Ectodermal cell (in vitro differentiated cells): ENCODE measurements around the gene NHSL2.

Source experiments
- H3K27ac ChIP-seq: 2 replicates; pipeline ENCODE4 v1.7.0; 2013; ENCODE audit warnings: mild to moderate bottlenecking, low read depth, low read length; ENCODE audit not compliant: insufficient read depth, poor library complexity, severe bottlenecking
- H3K27me3 ChIP-seq: 2 replicates; pipeline ENCODE4 v1.7.0; 2013; ENCODE audit warnings: mild to moderate bottlenecking, low read length; ENCODE audit not compliant: insufficient read depth, control insufficient read depth, poor library complexity, severe bottlenecking
- H3K36me3 ChIP-seq: one replicate; pipeline ENCODE4 v1.7.0; 2013; ENCODE audit warnings: low read length; ENCODE audit not compliant: control insufficient read depth, insufficient read depth
- H3K4me1 ChIP-seq: one replicate; pipeline ENCODE4 v1.7.0; 2013; ENCODE audit warnings: low read length; ENCODE audit not compliant: control insufficient read depth, insufficient read depth
- H3K4me3 ChIP-seq: 2 replicates; pipeline ENCODE4 v1.7.0; 2013; ENCODE audit warnings: low read depth, low read length, control low read depth; ENCODE audit not compliant: insufficient read depth
- H3K9me3 ChIP-seq: 2 replicates; pipeline ENCODE4 v1.7.0; 2013; ENCODE audit warnings: mild to moderate bottlenecking, low read length, moderate library complexity; ENCODE audit not compliant: control insufficient read depth
- WGBS, 2 experiments: methylation state at CpG; one replicate each; pipeline ENCODE4 v1.1.7; 2013; ENCODE audit warnings: missing lambda C conversion rate in 2 of 2; 5-methylcytosine and 5-hydroxymethylcytosine counted together

Gene NHSL2

DNA sequence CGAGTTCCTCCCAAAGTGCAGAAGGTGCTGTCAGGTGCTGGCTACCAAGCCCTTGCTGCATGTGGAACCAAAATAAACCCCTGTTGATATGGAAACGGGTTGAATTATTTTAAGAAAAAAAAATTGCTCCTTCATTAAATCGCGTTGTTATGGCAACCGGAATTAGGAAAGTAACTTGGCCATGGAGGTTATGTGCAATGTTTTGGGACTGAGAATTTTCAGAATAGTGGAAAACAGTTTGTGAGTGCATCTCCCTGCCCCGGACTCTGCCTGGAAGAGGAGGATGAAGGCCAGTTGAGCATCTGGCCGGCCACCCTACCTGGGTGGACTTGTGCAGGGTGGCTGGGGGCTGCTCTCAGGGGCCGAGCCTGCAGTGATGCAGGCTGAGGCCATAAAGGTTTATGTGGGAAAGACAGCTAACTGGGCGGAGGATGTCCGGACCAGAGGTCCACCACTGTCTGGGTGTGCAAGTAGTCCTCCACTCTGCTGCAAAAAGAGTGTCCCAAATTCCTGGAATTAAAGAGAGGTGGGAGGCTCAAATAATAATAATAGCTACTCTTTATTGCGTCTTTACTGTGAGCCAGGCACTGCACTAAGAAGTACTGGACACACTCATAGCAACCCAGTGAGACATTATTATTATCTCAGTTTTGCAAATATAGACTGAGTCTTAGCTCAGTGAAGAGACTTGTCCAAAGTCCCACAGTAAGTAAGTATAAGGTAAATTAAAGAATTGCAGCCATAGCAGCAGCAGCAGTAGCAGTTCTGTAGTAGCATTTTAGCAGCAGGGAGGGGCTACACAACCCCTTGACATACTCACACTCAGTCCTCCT lies 200.4 kb downstream of the NHSL2 start:
- H3K4me3 ChIP-seq = no peak overlapping the region
- H3K27ac ChIP-seq = no peak overlapping the region
- no peaks in the 10 kb centered on the region for H3K27me3 ChIP-seq
- no peaks in the 10 kb centered on the region for H3K4me1 ChIP-seq
- WGBS, 2 experiments = 96 to 98% methylated on average over 11 of the region's 11 CpGs
- H3K36me3 ChIP-seq = no peaks in the 10 kb centered on the region
- H3K9me3 ChIP-seq = no peaks in the 10 kb centered on the region

DNA sequence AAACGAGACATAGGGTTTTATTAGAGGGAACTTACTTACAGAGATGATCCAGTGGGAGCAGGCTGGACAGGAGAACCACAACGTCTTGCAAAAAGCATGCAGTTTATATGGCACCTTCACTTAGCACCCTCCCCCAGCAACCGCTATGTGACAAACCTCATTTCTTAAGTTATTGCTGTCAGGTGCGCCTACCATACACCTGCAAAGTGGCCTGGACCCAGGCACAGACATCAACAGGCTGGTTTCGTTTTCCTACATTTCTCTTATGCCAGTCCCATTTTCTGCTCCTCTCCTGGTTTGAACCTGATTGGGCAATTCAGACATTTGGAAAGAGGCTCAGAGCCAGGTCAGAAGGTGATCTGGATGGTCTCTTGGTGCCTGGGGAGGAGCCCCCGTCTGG lies 202.8 kb downstream of the NHSL2 start:
- Histone ChIP-seq H3K36me3 (no peaks in the 10 kb centered on the region), H3K27ac (no peak overlapping the region), H3K9me3 (no peaks in the 10 kb centered on the region), H3K27me3 (no peaks in the 10 kb centered on the region), H3K4me3 (no peak overlapping the region), H3K4me1 (no peaks in the 10 kb centered on the region)
- WGBS, 2 experiments = 92 to 94% methylated on average over 6 of the region's 6 CpGs

DNA sequence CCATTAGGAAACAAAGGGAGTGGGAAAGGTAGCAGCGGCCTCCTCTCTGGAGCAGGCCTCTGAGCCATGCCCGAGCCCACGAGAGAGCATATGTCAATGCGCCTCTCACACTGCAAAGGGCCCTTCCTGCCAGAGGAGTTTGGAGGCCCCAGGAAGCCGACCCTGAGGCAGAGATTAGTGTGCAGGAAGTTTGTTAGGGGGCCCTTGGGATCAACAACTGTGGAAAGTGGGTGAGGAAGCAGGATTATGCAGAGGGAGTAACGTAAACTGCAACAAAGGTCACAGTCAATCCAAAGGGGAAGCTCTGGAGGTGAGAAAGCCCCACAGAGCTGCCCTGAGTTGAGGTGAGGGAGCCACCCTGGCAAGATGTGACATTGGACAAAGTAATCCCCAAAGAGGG lies 203.7 kb downstream of the NHSL2 start:
- Histone ChIP-seq H3K27ac (no peak overlapping the region), H3K27me3 (no peaks in the 10 kb centered on the region), H3K4me3 (no peak overlapping the region), H3K36me3 (no peaks in the 10 kb centered on the region), H3K4me1 (no peaks in the 10 kb centered on the region), H3K9me3 (no peaks in the 10 kb centered on the region)
- WGBS, 2 experiments = 83 to 85% methylated on average over 6 of the region's 6 CpGs

DNA sequence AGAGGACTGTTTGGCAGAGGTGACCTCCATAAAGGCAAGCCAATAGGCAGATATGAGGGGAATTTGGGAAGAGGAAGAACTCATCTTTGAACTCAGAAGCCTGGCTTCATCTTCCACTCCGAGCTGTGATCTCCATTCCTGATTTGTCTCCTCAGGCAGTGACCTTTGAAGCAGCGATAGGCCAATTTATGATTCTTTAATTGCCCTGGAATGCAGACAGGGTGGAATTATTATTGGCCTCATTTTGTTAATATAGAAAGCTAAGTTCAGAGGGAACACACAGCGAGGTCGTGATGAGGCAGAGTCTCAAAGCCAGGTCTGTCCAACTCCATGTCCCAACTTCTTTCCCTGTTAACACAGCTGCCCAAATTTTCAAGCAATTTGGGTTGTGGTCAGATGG lies 204.2 kb downstream of the NHSL2 start:
- H3K27ac ChIP-seq = no peak overlapping the region
- WGBS, 2 experiments = 91 to 95% methylated on average over 4 of the region's 4 CpGs

DNA sequence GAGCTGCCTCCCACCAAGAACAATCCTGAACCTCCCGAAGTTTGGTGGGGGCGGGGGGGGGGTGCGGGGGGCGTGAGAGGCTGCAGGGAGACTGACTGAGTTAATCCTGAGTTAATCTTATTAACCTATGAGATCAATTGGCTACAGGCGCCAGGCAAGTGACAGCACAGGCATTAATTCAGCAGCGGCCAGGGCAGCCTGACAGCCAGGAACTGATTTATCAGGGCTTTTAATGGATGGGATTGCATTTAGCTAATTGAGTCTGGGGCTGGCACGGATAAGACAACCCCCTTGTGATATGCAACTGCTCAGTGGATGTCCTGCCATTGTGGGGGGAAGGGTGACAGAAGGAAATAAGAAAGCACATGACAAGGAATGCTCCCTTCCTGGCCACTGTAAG lies 204.7 kb downstream of the NHSL2 start:
- no peaks in the 10 kb centered on the region for H3K9me3 ChIP-seq
- H3K27me3 ChIP-seq = no peaks in the 10 kb centered on the region
- no peak overlapping the region for H3K4me3 ChIP-seq
- no peaks in the 10 kb centered on the region for H3K4me1 ChIP-seq
- H3K27ac ChIP-seq = no peak overlapping the region
- 14 to 30% methylated on average over 4 to 7 of the region's 7 CpGs for WGBS, 2 experiments
- no peaks in the 10 kb centered on the region for H3K36me3 ChIP-seq

More for the DNA sequence above, 204.2 kb downstream of the NHSL2 start:
- Histone ChIP-seq H3K36me3 (no peaks in the 10 kb centered on the region), H3K4me1 (no peaks in the 10 kb centered on the region), H3K27me3 (no peaks in the 10 kb centered on the region), H3K9me3 (no peaks in the 10 kb centered on the region), H3K4me3 (no peak overlapping the region)

DNA sequence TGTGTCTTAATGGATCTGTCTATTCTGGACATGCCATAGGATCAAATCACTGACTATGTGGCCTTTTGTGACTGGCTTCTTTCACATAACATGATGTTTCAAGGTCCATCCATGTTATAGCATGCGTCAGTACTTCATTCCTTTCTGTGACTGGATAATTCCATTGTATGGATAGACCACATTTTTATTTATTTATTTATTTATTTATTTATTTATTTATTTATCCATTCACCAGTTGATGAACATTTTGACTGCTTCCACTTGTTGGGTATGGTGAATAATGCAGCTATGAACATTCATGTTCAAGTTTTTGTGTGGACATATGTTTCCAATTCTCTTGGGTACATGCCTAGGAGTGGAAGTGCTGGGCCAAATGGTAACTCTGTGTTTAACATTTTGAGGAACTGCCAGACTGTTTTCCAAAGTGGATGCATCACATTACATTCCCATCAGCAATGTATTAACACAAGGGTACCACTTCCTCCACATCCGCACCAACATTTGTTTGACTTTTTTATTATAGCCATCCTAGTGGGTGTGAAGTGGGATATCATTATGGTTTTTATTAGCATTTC lies 207.1 kb downstream of the NHSL2 start:
- no peaks in the 10 kb centered on the region for H3K4me1 ChIP-seq
- no CpG with 5 or more reads among the region's 2 CpGs for WGBS, 2 experiments

DNA sequence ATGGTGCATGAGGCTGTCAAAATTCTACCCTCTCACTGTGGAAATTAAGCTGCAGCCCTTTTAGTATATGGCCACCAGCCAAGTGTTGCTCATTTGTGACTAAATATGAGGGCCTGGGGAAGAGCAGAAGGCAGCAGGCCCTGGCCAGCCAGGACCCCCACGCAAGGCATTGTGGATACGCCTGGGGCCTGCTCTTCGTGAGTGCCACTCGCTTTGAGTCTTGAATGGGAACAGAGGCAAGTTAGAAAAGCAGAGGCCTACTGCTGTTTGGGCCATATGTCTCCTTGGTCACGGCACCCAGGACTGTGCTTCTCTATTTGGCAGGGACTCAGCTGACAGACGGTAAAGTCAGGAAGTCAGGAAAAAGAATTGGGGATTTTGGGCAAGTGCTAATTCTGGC lies 210.2 kb downstream of the NHSL2 start:
- 85 to 88% methylated on average over 6 of the region's 6 CpGs for WGBS, 2 experiments
- H3K4me3 ChIP-seq = no peak overlapping the region
- no peaks in the 10 kb centered on the region for H3K27me3 ChIP-seq
- H3K27ac ChIP-seq = no peak overlapping the region
- no peaks in the 10 kb centered on the region for H3K4me1 ChIP-seq
- no peaks in the 10 kb centered on the region for H3K36me3 ChIP-seq
- no peaks in the 10 kb centered on the region for H3K9me3 ChIP-seq

More for the DNA sequence above, 207.1 kb downstream of the NHSL2 start:
- Histone ChIP-seq H3K36me3 (no peaks in the 10 kb centered on the region), H3K9me3 (no peaks in the 10 kb centered on the region), H3K4me3 (no peak overlapping the region), H3K27me3 (no peaks in the 10 kb centered on the region), H3K27ac (no peak overlapping the region)

DNA sequence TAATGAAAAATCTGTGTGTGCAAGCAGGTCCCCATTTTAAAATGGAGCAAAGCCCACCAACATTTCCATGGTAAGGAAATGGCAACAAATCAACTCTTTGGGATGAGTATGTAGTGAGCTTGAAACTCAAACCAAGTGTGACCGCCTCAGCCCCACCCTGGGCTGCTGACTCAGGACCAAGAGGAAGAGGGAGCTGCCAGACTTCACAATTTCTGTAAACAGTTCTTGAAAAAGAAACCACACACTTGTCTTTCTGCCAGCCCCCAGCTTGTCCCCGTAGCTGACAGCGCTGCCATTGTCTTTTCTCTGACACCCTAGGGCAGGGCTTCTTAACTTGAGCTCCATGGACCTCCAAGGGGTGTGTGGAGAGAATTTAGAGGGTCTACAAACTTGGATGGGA lies 210.7 kb downstream of the NHSL2 start:
- Histone ChIP-seq H3K4me3 (no peak overlapping the region), H3K27me3 (no peaks in the 10 kb centered on the region), H3K4me1 (no peaks in the 10 kb centered on the region), H3K27ac (no peak overlapping the region), H3K36me3 (no peaks in the 10 kb centered on the region), H3K9me3 (no peaks in the 10 kb centered on the region)
- WGBS, 2 experiments = 61 to 82% methylated on average over 2 to 3 of the region's 3 CpGs

DNA sequence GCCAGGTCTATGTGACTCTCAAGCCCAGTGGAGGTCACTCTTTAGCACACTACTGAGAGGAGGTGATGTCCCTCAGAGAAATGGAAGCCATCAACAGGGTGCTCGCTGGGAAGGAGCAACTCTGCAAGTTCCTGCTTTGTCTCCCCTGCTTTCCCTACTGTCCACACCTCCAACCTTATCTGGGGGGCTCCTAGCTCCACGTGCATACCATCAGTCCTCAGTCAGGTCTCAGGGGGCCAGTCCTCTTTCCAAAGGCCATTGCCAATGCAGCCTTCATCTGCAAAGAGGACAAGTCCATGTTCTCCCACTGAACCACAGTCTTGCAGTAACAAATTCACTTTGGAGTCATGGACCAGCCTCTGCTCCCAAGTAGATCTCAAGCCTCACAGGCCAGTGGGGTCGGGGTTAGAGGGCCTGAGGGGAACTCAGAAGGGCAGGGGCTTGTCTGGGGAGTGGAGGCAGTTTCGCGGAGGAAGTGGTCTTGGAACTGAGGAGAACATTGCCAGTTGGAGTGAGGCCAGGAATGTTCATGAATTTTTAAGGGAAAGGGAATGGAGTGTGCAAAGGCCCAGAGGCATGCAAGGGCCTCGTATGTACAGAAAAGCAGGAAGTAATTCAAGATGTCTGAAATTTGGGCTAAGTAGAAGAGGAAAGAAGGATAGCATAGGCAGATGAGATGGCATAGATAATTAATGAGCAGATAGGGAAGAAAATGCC lies 212.1 kb downstream of the NHSL2 start:
- no peaks in the 10 kb centered on the region for H3K27me3 ChIP-seq
- no peak overlapping the region for H3K4me3 ChIP-seq
- no peak overlapping the region for H3K27ac ChIP-seq
- H3K9me3 ChIP-seq = no peaks in the 10 kb centered on the region
- H3K4me1 ChIP-seq = no peaks in the 10 kb centered on the region
- H3K36me3 ChIP-seq = no peaks in the 10 kb centered on the region
- WGBS, 2 experiments = 94 to 96% methylated on average over 6 of the region's 6 CpGs

DNA sequence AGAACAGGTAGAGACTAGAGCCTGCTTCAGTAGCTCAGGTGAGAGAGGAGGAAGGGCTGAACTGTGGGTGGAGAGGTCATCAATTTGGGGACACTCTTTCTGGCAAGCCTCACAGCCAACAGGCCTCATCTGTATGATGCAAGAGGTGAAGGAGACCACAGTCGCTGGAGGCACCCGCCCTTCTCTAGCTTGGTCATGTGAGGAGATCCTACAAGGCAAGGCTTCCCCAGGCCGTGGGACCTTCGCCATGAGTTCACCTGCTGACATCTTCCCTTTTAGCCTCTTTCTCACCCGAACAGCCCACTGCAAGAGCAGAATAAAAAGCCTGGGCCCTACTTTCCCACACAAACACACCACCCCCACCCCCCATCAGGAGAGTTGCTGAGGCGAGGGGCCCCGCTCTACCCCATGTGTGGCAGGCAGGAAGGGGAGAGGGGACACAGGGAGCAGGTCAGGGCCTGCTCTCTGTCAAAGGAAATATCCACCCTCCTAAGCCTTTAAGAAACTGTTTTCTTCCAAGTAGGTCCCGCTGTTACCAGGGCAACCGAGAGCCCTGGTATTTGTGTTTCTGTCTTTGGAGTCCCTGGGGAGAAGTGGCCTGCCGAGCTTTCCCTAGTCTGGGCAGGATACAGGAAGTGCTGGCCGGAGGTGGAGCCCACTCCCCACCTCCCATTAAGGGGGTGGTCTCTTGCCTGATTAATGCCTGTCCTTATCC lies 213.0 kb downstream of the NHSL2 start:
- Histone ChIP-seq H3K27me3 (no peaks in the 10 kb centered on the region), H3K4me1 (no peaks in the 10 kb centered on the region), H3K27ac (peak overlapping the region; percentile 67), H3K36me3 (no peaks in the 10 kb centered on the region), H3K9me3 (no peaks in the 10 kb centered on the region), H3K4me3 (no peak overlapping the region)
- 19 to 24% methylated on average over 8 to 11 of the region's 11 CpGs for WGBS, 2 experiments
